Ramos (cell line): ENCODE results near the gene CRAT.
"Not testable (repeated sequence)": the region's sequence is repeated elsewhere in the genome, so short reads cannot be mapped to it uniquely, and the experiment has no call there.

ENCODE experiments used
- in situ Hi-C: fragments of 300-500 bp; cut with MboI; formaldehyde crosslinking; loops from one replicate; pipeline ENCODE4 v1.14.3; 2022; ENCODE audit warnings: low sequenced_read_pairs; ENCODE audit not compliant: unreplicated experiment

Gene CRAT

GRCh38 chr9:129118799-129119198 lies 8.2 kb upstream of the CRAT start:
- in situ Hi-C loops: no loop called here

GRCh38 chr9:129113645-129114304 lies 3.2 kb upstream of the CRAT start:
- in situ Hi-C loops: no loop called here

DNA sequence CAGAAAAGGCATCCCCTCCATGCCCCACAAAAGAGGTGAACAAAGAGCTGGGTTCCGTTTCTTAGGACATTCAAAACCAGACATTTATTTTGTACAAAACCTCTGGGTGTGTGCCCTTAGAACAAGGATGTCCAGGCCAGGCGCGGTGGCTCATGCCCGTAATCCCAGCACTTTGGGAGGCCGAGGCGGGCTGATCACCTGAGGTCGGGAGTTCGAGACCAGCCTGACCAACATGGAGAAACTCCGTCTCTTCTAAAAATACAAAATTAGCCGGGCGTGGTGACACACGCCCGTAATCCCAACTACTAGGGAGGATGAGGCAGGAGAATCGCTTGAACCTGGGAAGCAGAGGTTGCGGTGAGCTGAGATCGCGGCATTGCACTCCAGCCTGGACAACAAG lies 1.9 kb upstream of the CRAT start:
- in situ Hi-C loops: not testable (repeated sequence)

DNA sequence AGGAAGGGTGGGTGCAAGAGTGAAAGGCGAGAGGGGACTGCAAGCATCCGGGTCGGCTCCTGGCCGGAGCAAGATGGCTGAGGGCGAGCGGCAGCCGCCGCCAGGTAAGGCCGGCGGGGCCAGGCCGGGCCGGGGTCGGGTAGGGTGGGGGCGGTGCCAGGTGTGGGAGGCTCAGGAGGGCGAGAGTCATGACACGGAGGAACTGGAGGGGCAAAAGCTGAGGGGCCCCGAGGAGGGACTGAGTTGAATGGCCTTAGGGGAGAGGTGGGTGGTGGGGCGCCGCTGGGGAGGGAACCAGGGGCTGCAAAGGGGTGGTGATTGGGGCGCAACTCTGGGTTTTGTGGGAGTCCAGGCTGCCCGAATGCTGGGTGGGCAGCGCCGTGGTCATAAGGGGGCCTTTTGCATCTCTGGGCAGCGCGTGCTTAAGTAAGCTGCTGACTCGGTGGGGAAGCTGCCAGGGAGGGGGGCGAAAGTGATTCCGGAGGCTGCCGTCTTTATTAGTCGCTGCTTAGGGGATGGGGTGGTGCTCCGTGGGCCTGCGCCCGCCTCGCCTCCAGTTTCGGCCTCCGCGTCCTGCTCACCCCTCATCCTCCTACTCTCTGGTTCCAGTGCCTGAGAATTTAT lies 1.0 kb upstream of the CRAT start:
- in situ Hi-C loops: no loop called here

GRCh38 chr9:129109952-129110739 lies 447 bp downstream of the CRAT start:
- in situ Hi-C loops: no loop called here

DNA sequence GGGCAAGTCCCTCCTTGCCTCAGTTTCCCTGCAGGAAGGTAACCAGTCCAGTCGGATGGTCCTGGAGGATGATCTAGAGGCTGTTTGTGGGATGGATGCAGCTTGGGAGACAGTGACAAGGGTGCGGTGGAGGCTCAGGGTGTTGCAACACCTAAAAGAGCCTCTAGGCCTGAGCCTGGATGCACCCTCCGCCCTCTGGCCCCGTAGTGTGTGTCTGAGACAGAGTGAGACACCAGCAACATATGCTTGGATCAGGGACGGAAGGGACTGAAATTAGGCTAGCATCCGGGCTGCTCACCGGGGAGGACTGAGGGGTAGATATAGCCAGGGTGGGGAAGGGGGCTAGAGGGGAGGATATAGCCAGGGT lies 1.1 kb downstream of the CRAT start:
- in situ Hi-C loops: no loop called here

DNA sequence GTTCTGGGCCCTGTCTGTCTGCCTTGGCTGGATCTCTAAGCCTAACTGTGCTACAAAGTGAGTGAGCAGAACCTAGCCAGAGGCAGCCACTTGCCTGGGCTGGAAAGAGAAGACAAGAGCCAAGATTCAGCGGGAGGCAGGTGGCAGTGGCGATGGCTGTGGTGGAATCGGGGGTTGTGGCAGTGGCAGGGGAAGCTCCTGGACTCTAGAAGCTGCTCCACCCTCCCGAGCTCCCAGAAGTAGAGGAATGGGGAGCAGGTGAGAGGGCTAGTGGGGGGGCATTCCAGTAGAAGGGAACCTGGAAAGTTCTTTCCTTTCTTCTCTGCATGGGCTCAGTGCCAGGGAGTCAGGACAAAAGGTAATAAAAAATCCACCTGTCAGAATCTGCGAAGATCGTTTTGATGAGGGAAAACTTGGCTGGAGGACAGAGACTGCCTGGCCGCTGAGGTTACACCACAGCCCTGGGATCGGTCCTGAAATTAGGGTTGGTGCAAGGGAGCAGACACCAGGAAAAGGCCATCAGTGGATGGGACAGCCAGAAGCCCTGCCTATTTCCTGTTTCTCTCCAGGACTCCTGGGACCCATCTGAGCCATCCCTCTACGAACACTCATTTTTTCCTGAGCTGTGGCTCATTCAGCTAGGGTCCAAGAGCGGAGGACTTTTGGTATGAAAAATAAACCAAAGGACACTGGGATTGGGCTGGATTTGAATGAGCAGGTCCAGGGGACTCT lies 1.6 kb downstream of the CRAT start:
- in situ Hi-C loops: no loop called here

DNA sequence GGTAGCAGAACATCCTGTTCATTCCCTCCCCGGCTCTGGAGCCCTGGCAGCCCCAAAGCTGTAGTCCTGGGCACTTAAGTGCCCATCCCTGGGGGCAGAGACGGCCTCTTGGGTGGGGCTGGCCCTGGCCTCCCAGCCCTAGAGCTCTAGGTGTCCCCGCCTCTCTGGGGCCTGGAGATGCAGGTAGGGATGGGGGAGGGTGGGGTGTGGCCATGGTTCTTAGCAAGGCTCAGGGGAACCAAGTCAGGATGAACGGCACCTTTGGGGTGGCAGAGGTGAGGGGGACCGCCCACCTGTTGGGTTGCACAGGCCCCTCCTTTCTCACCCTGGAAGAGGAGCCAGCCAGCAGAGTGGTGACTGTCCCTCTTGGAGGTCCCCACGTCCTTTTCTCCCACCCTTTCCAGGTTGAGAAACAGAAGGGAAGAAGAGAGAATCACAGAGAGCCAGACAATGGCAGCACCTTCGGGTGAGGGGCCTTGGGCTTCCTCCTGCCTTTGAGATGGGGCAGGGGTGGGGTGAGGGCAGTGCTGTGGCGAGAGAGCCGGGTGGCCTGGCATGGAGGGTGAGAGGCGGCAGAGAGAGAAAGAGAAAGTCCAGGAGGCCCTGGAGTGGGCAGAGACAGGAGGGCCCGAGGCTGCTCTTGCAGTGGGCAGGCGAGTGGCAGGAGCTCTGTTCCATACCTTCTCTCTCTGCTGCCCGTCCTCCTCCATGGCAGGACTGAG lies 2.3 kb downstream of the CRAT start:
- in situ Hi-C loops: no loop called here

- in situ Hi-C loops: no loop called here
Measured at GRCh38 chr9:129107651-129108050, 2.9 kb downstream of the CRAT start.

DNA sequence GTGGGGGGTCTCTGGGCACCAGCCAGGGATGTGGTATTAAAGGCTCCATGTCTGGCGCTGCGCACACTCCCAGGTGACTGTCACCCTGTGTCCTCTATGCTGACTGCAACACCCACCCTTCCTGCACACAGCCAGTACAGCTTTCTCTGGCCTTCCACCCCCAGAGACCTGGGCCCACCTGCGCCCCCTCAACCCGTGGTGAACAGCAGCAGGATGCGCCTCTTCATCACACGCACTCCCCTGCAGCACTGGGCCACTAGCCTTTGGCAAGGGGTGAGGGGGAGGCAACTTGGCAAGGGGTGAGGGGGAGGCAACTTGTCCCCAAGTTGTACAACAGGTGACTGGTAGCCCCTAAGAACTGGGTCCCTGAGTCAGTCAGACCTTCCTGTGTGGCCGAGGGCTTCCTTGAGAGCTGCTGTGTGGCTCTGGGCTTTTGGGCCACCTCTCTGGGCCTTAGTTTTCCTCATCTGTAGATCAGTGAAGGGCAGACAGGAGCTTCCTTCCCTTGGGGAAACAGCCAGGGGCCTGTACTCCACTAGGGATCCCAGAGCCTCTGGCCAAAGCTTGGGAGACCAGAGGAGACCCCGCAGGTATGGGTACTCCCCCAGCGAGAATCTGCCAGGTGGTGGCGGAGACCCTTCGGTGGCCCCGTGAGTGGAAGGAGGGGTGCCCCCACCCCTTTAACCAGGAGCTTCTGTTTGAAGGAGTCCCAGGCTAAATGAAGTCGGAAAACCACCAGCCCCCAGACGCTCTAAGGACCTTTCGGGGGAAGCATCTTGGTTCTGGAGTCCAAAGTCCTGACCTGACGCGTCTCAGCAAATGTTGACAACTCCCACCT lies 4.5 kb downstream of the CRAT start:
- in situ Hi-C loops: no loop called here

DNA sequence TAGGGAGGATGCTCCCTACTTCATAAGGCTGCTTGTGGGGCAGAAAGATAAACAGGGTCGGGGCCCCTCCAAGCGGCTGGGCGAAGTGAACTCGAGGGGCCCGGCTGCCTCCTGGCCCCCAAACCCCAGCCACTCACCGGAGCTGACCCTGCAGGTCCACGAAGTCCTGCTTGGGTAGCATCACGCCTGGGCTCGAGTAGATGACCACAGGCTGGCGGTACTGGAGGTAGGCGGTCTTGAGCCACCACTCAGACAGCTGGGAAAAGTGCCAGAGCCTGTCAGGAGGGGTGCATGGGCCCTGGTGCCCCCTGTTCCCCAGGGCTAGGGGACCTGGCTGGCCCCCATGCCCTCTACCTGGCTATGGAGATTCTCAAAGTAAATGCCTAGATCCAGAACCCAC lies 6.5 kb downstream of the CRAT start:
- in situ Hi-C loops: no loop called here

DNA sequence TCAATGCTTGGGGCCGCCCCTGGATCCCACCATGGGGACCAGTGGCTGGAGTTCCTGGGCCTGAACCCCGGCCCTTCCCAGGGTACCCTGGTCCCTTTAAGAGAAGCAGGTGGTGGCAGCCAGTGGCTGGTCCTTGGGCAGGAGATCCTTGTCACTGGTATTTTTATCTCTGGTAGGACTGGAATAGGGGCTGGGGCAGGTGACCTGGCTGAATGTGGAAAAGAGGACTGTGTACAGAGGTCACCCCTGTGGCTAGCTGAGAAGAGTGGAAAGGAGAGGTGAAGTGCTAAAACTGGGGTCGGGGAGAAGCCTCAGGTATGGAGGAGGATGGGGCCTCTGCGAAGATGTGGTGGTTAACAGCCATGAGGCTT lies 7.0 kb downstream of the CRAT start:
- in situ Hi-C loops: no loop called here

GRCh38 chr9:129102791-129103594 lies 7.6 kb downstream of the CRAT start:
- in situ Hi-C loops: no loop called here

DNA sequence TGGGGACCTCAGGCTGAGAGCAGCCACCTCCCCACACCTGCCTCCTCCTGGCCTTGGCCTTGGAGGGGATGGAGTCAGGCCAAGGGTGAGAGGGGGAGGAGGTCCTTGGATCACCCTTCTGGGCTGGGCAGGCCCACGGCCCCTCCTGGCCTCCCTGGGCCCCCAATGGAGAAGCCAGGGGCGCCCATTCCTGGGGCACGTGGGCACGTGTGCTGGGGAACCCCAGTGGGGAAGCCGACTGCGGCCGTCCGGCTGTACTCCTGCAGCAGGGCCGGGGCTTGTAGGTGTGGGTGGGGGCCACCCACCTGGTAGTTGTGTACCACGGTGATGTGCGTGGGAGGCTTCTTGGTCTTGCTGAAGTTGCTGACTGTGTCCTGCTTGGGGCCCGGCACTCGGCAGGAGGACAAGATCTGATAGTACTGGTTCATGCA lies 8.5 kb downstream of the CRAT start:
- in situ Hi-C loops: no loop called here

- in situ Hi-C loops: no loop called here
Measured at GRCh38 chr9:129101279-129101678, 9.3 kb downstream of the CRAT start.

- in situ Hi-C loops: no loop called here
Measured at GRCh38 chr9:129100383-129101169, 10.0 kb downstream of the CRAT start.

DNA sequence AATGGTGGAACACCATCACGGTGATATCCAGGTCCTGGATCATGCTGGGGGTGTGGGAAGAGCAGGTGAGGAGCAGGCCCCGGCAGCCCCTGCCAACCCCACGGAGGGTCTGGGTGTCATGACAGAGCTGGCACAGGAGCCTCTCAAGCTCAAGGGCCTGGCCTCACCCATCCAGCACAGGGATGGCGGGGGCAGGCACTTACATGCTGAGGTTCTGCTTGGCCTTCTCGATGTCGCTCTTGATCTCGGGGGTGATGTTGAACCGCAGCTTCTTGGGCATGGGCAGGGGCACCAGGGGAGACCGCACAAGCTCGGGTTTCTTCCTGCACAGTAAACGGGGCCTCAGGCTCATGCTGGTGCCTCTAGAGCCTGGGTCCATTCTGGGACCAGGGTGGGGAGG lies 12.3 kb downstream of the CRAT start:
- in situ Hi-C loops: no loop called here
